Stimulated activated CD8-positive, alpha-beta memory T cell treated with anti-CD3 and anti-CD28 coated beads, Interleukin-4, amount 100 ng/mL, for 4 hours (primary cell): ENCODE data around the gene QKI.

ENCODE experiments used
- DNase-seq, 2 donors: peaks; one replicate each; pipeline ENCODE4 v3.0.0-alpha.2; 2020; ENCODE audit warnings: low read depth in 2 of 2, low spot score in 1 of 2

The QKI gene

GRCh38 chr6:163527291-163527690, 112.8 kb downstream of the QKI start:
- DNase-seq, result no peak

- no peak for DNase-seq
Observed at GRCh38 chr6:163529605-163530004, 115.1 kb downstream of the QKI start.

GRCh38 chr6:163530406-163530805, 115.9 kb downstream of the QKI start:
- DNase-seq, result no peak

GRCh38 chr6:163531122-163531521, 116.6 kb downstream of the QKI start:
- DNase-seq, result no peak

GRCh38 chr6:163532526-163533078, 118.1 kb downstream of the QKI start:
- DNase-seq, result no peak

- DNase-seq, result no peak
Observed at GRCh38 chr6:163533443-163533842, 118.9 kb downstream of the QKI start.

- DNase-seq, result no peak
Observed at GRCh38 chr6:163536770-163537169, 122.3 kb downstream of the QKI start.

GRCh38 chr6:163538331-163538730, 123.8 kb downstream of the QKI start:
- DNase-seq, result no peak

GRCh38 chr6:163539101-163539762, 124.7 kb downstream of the QKI start:
- DNase-seq, result no peak

- no peak for DNase-seq
Observed at GRCh38 chr6:163543321-163543720, 128.8 kb downstream of the QKI start.

GRCh38 chr6:163545370-163545769, 130.9 kb downstream of the QKI start:
- no peak for DNase-seq

- DNase-seq, result no peak
Observed at GRCh38 chr6:163547287-163547686, 132.8 kb downstream of the QKI start.

GRCh38 chr6:163548624-163549023, 134.1 kb downstream of the QKI start:
- no peak for DNase-seq

GRCh38 chr6:163554032-163554431, 139.5 kb downstream of the QKI start:
- DNase-seq, result no peak

- DNase-seq, result peak in 1 of 2 donors; percentile 13
Observed at GRCh38 chr6:163554663-163555062, 140.1 kb downstream of the QKI start.

- no peak for DNase-seq
Observed at GRCh38 chr6:163559661-163560060, 145.1 kb downstream of the QKI start.

GRCh38 chr6:163563318-163563717, 148.8 kb downstream of the QKI start:
- DNase-seq, result no peak

- no peak for DNase-seq
Observed at GRCh38 chr6:163564534-163564933, 150.0 kb downstream of the QKI start.

GRCh38 chr6:163565140-163565539, 150.6 kb downstream of the QKI start:
- no peak for DNase-seq

GRCh38 chr6:163566056-163566455, 151.5 kb downstream of the QKI start:
- no peak for DNase-seq

- no peak for DNase-seq
Observed at GRCh38 chr6:163568275-163568674, 153.8 kb downstream of the QKI start.

GRCh38 chr6:163570579-163571231, 156.2 kb downstream of the QKI start:
- DNase-seq, result no peak

- DNase-seq, result no peak
Observed at GRCh38 chr6:163571730-163572129, 157.2 kb downstream of the QKI start.
